ENCODE data around the gene INSYN1.
"Not testable (repeated sequence)": the region's sequence is repeated elsewhere in the genome, so short reads cannot be mapped to it uniquely, and the experiment has no call there.

INSYN1 gene

GRCh38 chr15:73709686-73710085, 43.5 kb downstream of the INSYN1 start:
- no peak for DNase-seq

GRCh38 chr15:73709241-73709640, 43.9 kb downstream of the INSYN1 start:
- no peak for DNase-seq

- DNase-seq, result no peak
These were observed 44.5 kb downstream of the INSYN1 start for GRCh38 chr15:73708691-73709090.

- DNase-seq, result peak; percentile 32
These were observed 48.1 kb downstream of the INSYN1 start for GRCh38 chr15:73704869-73705645.

GRCh38 chr15:73704142-73704868, 48.8 kb downstream of the INSYN1 start:
- DNase-seq, result not testable (repeated sequence)

- not testable (repeated sequence) for DNase-seq
These were observed 49.5 kb downstream of the INSYN1 start for GRCh38 chr15:73703601-73704000.

- not testable (repeated sequence) for DNase-seq
These were observed 50.6 kb downstream of the INSYN1 start for GRCh38 chr15:73702311-73703239.

GRCh38 chr15:73700041-73700842, 52.9 kb downstream of the INSYN1 start:
- DNase-seq, result peak; percentile 62

DNA sequence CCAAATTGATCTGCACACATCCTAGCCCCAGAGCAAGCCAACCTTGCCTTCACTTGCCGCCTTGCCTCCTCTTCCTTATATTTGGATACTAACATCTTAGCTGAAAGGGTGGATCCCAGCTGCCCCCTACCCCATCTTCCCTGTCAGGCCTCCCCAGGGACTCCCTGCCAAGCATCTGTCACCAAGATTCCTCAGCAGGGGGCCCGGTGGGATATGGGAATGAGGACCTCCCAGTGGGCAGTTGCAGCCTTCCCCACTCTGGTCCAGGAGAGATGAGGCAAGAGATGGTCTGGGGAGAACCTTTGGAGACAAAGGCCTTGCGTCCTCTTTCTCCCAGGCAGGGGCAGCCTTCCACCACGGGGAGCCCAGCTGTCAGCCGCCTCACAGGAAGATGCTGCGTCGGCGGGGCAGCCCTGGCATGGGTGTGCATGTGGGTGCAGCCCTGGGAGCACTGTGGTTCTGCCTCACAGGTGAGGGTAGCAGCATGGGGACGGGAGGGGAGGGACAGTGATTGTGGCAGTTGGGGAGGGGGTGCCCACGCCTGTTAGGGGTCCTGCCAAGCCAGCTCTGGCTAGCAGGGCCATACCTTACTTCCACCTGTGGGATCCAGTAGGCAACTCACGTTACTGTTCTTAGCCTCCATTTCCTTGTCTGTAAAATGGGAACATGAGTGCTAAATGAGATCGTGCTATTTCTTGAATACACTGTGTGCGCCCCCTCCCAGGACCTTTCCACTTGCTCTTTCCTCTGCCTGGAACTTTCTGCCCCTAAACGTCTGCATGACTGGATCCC, 53.7 kb downstream of the INSYN1 start:
- DNase-seq, result no peak

GRCh38 chr15:73697033-73697467, 56.1 kb downstream of the INSYN1 start:
- no peak for DNase-seq

- no peak for DNase-seq
These were observed 56.5 kb downstream of the INSYN1 start for GRCh38 chr15:73696641-73697001.

- no peak for DNase-seq
These were observed 57.1 kb downstream of the INSYN1 start for GRCh38 chr15:73695773-73696640.

DNA sequence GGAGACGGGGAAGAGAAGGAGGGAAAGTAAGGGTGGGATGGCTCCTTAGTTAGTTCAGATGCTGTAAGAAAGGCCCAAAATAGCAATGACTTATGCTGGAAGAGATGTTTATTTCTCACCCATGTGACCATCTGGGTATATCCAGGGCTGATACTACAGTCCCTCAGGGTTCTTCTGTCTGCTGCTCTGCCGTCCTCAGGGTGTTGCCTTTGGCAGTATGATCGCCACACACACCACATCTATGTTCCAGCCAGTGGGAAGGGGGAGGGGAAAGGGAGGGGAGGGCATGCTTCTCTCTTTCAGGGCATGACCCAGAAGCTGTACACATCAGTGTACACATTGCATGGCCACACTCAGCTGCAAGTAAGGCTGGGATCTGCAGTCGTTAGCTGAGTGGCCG, 58.7 kb downstream of the INSYN1 start:
- DNase-seq, result no peak

DNA sequence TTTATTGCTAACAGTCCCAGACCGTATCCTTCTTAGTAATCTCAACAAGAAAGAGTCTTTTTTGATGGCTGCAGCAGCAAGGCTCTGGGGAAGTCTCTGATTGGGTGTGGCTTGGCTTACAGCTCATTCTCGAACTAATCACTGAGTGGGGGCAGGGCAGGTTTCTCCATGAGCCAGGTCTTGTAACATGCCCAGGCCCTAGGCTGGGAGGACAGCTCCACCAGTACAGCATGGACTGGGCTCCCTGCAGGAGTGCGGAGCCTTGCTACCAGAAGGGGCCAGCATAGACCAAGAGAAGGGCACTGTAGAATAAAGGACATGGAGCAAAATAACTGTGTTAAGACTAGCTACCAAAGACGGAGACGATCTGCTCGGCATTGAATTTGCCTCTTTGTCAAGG, 61.8 kb downstream of the INSYN1 start:
- no peak for DNase-seq

GRCh38 chr15:73688455-73688854, 64.7 kb downstream of the INSYN1 start:
- no peak for DNase-seq

- no peak for DNase-seq
These were observed 65.8 kb downstream of the INSYN1 start for GRCh38 chr15:73687351-73687750.

DNA sequence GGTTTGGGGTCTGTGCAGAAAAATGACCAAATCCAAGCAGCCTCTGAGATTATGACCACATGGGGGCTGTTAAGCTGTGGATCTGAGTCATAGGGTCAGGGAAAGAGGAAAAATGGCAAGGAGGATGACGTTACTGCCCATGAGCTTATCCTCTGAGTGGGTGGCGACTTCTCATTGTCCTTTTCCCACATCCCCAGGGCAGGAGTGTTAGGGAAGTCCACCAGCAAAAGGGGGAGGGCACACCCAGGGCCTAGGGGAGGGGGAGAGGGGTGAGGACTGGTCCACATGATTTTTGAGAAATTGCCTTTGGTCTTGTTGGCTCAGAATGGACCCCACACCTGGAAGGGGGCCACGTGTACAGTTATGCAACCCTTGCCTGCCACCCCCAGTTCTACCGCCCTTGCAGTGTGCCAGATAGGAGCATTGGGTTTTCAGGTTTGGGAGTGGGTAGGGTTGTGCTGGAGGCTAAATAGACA, 66.3 kb downstream of the INSYN1 start:
- no peak for DNase-seq

DNA sequence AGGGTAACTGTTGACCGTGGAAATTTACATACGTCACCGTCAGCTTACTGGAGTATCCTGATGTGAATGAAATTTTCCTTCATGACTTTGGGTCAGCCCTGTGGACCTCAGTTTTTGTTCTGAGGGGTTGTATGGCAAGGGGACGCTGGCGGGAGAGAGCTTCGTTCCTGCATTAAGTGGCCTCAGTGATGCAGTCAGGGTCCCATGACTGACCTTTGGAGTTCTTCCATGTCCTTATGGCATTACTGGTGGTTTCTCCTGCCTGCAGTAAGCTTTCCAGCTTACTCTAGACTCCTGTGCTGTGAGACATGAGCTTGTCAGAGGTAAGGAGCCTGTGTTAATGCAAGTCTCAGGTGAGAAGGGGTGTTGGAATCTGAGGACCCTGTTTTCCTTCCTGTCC, 67.2 kb downstream of the INSYN1 start:
- no peak for DNase-seq

All from NCI-H146 (cell line).